ENCODE data around the gene ARNT2. TPM values are rescaled to one million over a fixed set of nuclear protein-coding genes. Genes with fewer than 3 reads are reported as not detected.

ARNT2 gene
- total RNA-seq, 1 donor from 2014 or later: 72.4 TPM

GRCh38 chr15:80578871-80579270 is 174.7 kb downstream of the ARNT2 start:
- Mint-ChIP-seq H3K36me3 (ENCODE audit: unreplicated experiment) (peaks cover 58% of the 10 kb centered on the region), H3K4me1 (ENCODE audit: unreplicated experiment) (peaks cover 23% of the 10 kb centered on the region)

GRCh38 chr15:80579611-80580010 is 175.4 kb downstream of the ARNT2 start:
- Mint-ChIP-seq H3K4me1 (ENCODE audit: unreplicated experiment) (peaks cover 24% of the 10 kb centered on the region), H3K9me3 (ENCODE audit: unreplicated experiment) (no peaks in the 10 kb centered on the region), H3K27ac (ENCODE audit: unreplicated experiment) (peak overlapping the region; percentile 40), H3K36me3 (ENCODE audit: unreplicated experiment) (peaks cover 56% of the 10 kb centered on the region), H3K27me3 (ENCODE audit: unreplicated experiment) (no peaks in the 10 kb centered on the region), H3K4me3 (ENCODE audit: unreplicated experiment) (no peak overlapping the region)
- TF ChIP-seq, protein P1, sequence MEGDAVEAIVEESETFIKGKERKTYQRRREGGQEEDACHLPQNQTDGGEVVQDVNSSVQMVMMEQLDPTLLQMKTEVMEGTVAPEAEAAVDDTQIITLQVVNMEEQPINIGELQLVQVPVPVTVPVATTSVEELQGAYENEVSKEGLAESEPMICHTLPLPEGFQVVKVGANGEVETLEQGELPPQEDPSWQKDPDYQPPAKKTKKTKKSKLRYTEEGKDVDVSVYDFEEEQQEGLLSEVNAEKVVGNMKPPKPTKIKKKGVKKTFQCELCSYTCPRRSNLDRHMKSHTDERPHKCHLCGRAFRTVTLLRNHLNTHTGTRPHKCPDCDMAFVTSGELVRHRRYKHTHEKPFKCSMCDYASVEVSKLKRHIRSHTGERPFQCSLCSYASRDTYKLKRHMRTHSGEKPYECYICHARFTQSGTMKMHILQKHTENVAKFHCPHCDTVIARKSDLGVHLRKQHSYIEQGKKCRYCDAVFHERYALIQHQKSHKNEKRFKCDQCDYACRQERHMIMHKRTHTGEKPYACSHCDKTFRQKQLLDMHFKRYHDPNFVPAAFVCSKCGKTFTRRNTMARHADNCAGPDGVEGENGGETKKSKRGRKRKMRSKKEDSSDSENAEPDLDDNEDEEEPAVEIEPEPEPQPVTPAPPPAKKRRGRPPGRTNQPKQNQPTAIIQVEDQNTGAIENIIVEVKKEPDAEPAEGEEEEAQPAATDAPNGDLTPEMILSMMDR (IDR thresholded peaks at IDR 0.05): no peak
- DNase-seq (ENCODE audit: extremely low spot score, unreplicated experiment): no peak

More at GRCh38 chr15:80578871-80579270, 174.7 kb downstream of the ARNT2 start:
- no peak for DNase-seq (ENCODE audit: extremely low spot score, unreplicated experiment)
- H3K27me3 Mint-ChIP-seq (ENCODE audit: unreplicated experiment): no peaks in the 10 kb centered on the region
- no peak overlapping the region for H3K27ac Mint-ChIP-seq (ENCODE audit: unreplicated experiment)
- no peaks in the 10 kb centered on the region for H3K9me3 Mint-ChIP-seq (ENCODE audit: unreplicated experiment)
- TF ChIP-seq, protein P1 (IDR thresholded peaks at IDR 0.05): no peak
- H3K4me3 Mint-ChIP-seq (ENCODE audit: unreplicated experiment): no peak overlapping the region

DNA sequence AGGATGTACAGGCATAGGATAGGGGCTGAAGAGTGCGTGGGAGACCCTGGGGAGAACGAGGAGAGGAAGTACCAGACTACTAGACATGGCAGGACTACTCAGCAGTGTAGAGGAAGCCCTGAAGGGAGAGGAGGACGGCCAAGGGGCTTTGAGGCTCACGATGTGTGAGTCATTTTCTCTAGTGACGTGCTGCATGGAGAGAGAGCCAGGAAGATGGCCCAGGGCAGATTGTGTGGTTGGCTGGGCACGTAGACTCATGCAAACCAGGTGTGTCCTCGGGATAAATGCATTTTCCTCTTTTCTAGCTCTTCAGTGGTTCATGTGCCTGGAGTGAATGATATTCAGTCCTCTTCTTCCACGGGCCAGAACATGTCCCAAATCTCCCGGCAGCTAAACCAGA is 175.9 kb downstream of the ARNT2 start:
- Mint-ChIP-seq H3K27ac (ENCODE audit: unreplicated experiment) (peak overlapping the region; percentile 40), H3K4me1 (ENCODE audit: unreplicated experiment) (peaks cover 24% of the 10 kb centered on the region), H3K9me3 (ENCODE audit: unreplicated experiment) (no peaks in the 10 kb centered on the region), H3K4me3 (ENCODE audit: unreplicated experiment) (no peak overlapping the region), H3K36me3 (ENCODE audit: unreplicated experiment) (peaks cover 53% of the 10 kb centered on the region), H3K27me3 (ENCODE audit: unreplicated experiment) (no peaks in the 10 kb centered on the region)
- TF ChIP-seq, protein P1 (IDR thresholded peaks at IDR 0.05): no peak
- DNase-seq (ENCODE audit: extremely low spot score, unreplicated experiment): no peak

DNA sequence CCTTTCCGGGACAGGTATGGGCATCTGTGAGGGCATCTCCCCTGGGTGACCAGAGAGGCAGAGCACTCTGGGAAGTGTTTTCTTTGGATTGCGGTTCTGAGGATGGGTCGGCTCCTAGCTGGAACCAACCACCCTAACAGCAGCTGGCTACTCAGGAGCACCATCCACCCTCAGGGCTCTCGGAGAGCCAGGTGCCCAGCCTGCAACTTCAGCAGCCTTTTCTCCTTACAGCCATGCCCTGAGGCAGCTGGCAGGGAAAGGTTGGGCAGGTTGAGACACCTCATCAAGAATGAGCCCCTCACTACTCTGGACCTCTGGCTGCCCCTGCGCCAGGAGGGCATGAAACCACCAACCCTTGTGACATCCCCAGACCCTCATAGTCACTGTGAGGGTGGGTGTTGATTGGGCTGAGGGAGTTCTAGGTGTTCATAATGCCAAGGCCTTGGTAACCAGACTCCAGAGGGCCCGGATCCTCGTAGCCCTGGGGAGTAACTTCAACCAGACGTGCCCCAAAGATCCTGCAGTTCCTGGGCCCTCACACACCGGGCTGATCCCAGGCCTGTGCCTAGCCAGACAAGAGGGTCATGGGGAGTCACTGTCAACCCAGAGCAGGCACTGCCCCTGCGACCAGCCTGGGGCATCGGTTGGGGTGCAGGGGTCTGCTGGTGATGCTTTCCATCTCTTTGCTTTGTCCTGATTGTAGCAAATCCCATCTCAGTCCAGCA is 176.5 kb downstream of the ARNT2 start:
- Mint-ChIP-seq H3K36me3 (ENCODE audit: unreplicated experiment) (peaks cover 51% of the 10 kb centered on the region), H3K4me3 (ENCODE audit: unreplicated experiment) (no peak overlapping the region), H3K27ac (ENCODE audit: unreplicated experiment) (peak overlapping the region; percentile 40), H3K4me1 (ENCODE audit: unreplicated experiment) (peaks cover 24% of the 10 kb centered on the region), H3K27me3 (ENCODE audit: unreplicated experiment) (no peaks in the 10 kb centered on the region), H3K9me3 (ENCODE audit: unreplicated experiment) (no peaks in the 10 kb centered on the region)
- DNase-seq (ENCODE audit: extremely low spot score, unreplicated experiment): no peak
- TF ChIP-seq, protein P1 (IDR thresholded peaks at IDR 0.05): no peak

DNA sequence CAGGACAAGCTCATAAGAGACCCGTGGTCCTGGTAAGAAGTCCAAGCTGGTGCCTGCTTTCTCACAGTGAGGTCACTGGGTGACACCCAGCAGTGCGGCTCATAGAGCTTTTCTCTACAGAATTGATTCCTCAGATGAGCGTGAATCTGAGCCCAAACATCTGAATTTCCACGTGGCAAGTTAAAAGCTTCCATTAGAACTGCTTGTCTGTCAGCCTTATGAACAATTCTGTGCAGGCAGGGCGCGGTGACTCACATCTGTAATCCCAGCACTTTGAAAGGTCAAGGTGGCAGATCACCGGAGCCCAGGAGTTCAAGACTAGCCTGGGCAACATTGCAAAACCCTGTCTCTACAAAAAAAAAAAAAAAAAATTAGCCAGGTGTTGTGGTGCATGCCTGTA is 177.8 kb downstream of the ARNT2 start:
- Mint-ChIP-seq H3K27ac (ENCODE audit: unreplicated experiment) (no peak overlapping the region), H3K27me3 (ENCODE audit: unreplicated experiment) (no peaks in the 10 kb centered on the region), H3K4me1 (ENCODE audit: unreplicated experiment) (peaks cover 24% of the 10 kb centered on the region), H3K9me3 (ENCODE audit: unreplicated experiment) (no peaks in the 10 kb centered on the region), H3K36me3 (ENCODE audit: unreplicated experiment) (peaks cover 42% of the 10 kb centered on the region), H3K4me3 (ENCODE audit: unreplicated experiment) (no peak overlapping the region)
- no peak for DNase-seq (ENCODE audit: extremely low spot score, unreplicated experiment)
- TF ChIP-seq, protein P1 (IDR thresholded peaks at IDR 0.05): no peak
